Pancreas (tissue), 10 donors: ENCODE data around the gene DNAJB4. TPM values are rescaled to one million over a fixed set of nuclear protein-coding genes. Genes with fewer than 3 reads are reported as not detected.

Source experiments
- ATAC-seq, 4 donors: fragments of 200-7000 bp; cut with Tn5 transposase; one replicate each; pipeline versions ENCODE4 v1.8.0 to v1.9.1; 2020; ENCODE audit warnings: mild to moderate bottlenecking in 4 of 4, moderate library complexity in 4 of 4
- DNase-seq, 6 donors: peaks; one replicate each; pipeline ENCODE4 v3.0.0-alpha.2; 2020
- FAIRE-seq: peaks from 2 replicates; lab custom pipeline; 2012; peaks lifted over from hg19 to GRCh38; lab: Jason Lieb, UNC
- H3K27ac ChIP-seq, 4 donors: fragments of 200-600 bp; sonication (generic); 1 replicate in 3 of 4; 2 replicates in 1 of 4; pipeline versions ENCODE4 v1.5.0 to v1.8.0; 2020
- H3K27me3 ChIP-seq, 4 donors: fragments of 200-600 bp; one replicate each; pipeline ENCODE4 v1.8.0; 2021
- H3K36me3 ChIP-seq, 3 donors: fragments of 200-600 bp; sonication (generic) in 1 of 3; one replicate each; pipeline versions ENCODE4 v1.5.0 to v1.8.0; 2020 to 2021
- H3K4me1 ChIP-seq, 3 donors: fragments of 200-600 bp; one replicate each; pipeline ENCODE4 v1.8.0; 2021
- H3K4me3 ChIP-seq, 4 donors: fragments of 200-600 bp; sonication (generic) in 2 of 4; one replicate each; pipeline versions ENCODE4 v1.5.0 to v1.8.0; 2020 to 2021
- H3K9me3 ChIP-seq, 4 donors: fragments of 200-600 bp; one replicate each; pipeline ENCODE4 v1.8.0; 2021
- WGBS, 2 donors: extraction: QIAGEN DNeasy Blood & Tissue Kit; methylation state at CpG; one replicate each; pipeline ENCODE4 v1.1.7; 2013; 5-methylcytosine and 5-hydroxymethylcytosine counted together
- intact Hi-C, 3 donors: fragments of 100-400 bp; cut with DNase I; formaldehyde crosslinking; loops; one replicate each; pipeline versions ENCODE4 v1.11.1 to v1.14.2; 2022
- polyA plus RNA-seq, 2 donors: library from polyadenylated mRNA; stranded (reverse); fragments of 200-250 nt; gene quantifications; one replicate each; pipeline ENCODE4 v1.2.3, GENCODE V29; 2013
- total RNA-seq, 6 donors: library from RNA; stranded (reverse); fragmentation: NEBNext Ultra II Directional in 4 of 6; extraction: Animal tissue kit (Norgen Biotek cat#: 25700) in 4 of 6; gene quantifications; one replicate each; pipeline versions ENCODE4 v1.2.1 to v1.2.4, GENCODE V29; 2021 to 2023
- TF ChIP-seq, protein P1 (sequence below), 4 donors: fragments of 200-600 bp; sonication (generic) in 3 of 4; IDR thresholded peaks; one replicate each; pipeline versions ENCODE4 v1.5.0 to v1.8.0; 2021; ENCODE audit warnings: antibody characterized with exemption in 4 of 4
- donor health status: healthy with polysubstance abuse.
- donor health status: DM: no; HTN: no; CAD: no; lungs with moderate emphysema.
- donor health status: DM: no; HTN: no; CAD: no.
- donor health status: control.
- donor health status: control.
- donor health status: Bipolar disorder and iron deficiency.
- donor health status: DM: yes; HTN: yes; CAD: no.
- donor health status: DM: no; HTN: no; CAD: no.
- donor health status: DM: no; HTN: no; CAD: no.
- donor health status: DM: yes; HTN: yes; CAD: no.

DNAJB4 gene
- total and polyA plus RNA-seq, 8 donors = 6.7 to 38.6 (median 20.7) TPM

DNA sequence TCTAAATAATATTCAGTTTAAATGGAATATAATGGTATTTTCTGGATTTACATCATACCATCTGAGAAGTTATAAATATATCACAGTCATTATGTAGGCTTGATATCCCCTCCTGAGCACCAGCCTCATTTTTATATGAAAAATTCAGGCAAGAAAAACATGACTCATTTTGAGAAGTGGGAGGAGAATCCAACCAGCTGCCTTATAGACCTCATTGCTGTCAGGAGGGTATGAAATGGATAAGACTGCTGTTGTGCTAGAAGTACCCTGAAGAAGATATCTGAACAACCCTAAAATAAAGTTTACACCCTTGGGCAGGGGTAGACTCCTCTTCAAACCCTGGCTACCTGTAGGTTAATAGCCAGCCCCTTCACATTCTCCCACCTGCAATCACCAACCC is 49.8 kb downstream of the DNAJB4 start:
- no peaks in the 10 kb centered on the region for H3K27me3 ChIP-seq
- TF ChIP-seq, protein P1, sequence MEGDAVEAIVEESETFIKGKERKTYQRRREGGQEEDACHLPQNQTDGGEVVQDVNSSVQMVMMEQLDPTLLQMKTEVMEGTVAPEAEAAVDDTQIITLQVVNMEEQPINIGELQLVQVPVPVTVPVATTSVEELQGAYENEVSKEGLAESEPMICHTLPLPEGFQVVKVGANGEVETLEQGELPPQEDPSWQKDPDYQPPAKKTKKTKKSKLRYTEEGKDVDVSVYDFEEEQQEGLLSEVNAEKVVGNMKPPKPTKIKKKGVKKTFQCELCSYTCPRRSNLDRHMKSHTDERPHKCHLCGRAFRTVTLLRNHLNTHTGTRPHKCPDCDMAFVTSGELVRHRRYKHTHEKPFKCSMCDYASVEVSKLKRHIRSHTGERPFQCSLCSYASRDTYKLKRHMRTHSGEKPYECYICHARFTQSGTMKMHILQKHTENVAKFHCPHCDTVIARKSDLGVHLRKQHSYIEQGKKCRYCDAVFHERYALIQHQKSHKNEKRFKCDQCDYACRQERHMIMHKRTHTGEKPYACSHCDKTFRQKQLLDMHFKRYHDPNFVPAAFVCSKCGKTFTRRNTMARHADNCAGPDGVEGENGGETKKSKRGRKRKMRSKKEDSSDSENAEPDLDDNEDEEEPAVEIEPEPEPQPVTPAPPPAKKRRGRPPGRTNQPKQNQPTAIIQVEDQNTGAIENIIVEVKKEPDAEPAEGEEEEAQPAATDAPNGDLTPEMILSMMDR (IDR thresholded peaks at IDR 0.05) = no peak
- no peak for DNase-seq
- no peaks in the 10 kb centered on the region for H3K36me3 ChIP-seq
- H3K4me3 ChIP-seq = no peak overlapping the region
- peaks cover 0 to 24% (median 17%) of the 10 kb centered on the region in 3 donors for H3K4me1 ChIP-seq
- no peak overlapping the region for H3K27ac ChIP-seq
- no peak for FAIRE-seq
- H3K9me3 ChIP-seq = no peaks in the 10 kb centered on the region
- intact Hi-C loops = no loop called here
- no peak for ATAC-seq

DNA sequence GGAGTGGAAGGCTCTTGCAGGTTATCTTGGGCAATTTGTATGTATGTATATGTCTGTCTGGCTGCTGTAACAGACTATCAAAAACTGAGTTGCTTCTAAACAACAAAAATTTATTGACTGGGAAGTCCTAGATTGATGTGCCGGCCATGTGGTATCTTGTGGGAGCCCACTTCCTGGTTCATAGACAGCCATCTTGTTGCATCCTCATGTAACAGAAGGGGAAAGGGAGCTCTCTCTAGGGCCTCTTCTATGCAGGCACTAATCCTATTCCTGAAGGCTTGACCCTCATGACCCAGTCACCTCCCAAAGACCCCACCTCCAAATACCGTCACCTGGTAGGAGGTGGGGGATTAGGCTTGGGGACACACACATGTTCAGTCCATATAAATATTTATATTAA is 50.2 kb downstream of the DNAJB4 start:
- DNase-seq (no peak), ATAC-seq (no peak), FAIRE-seq (no peak)
- no peaks in the 10 kb centered on the region for H3K9me3 ChIP-seq
- WGBS, 2 donors = 50% methylated on average over 2 of the region's 2 CpGs
- H3K4me3 ChIP-seq = no peak overlapping the region
- H3K36me3 ChIP-seq = no peaks in the 10 kb centered on the region
- H3K27me3 ChIP-seq = no peaks in the 10 kb centered on the region
- TF ChIP-seq, protein P1 (IDR thresholded peaks at IDR 0.05) = no peak
- H3K4me1 ChIP-seq = peaks cover 0 to 24% (median 17%) of the 10 kb centered on the region in 3 donors
- intact Hi-C loops = no loop called here
- no peak overlapping the region for H3K27ac ChIP-seq

DNA sequence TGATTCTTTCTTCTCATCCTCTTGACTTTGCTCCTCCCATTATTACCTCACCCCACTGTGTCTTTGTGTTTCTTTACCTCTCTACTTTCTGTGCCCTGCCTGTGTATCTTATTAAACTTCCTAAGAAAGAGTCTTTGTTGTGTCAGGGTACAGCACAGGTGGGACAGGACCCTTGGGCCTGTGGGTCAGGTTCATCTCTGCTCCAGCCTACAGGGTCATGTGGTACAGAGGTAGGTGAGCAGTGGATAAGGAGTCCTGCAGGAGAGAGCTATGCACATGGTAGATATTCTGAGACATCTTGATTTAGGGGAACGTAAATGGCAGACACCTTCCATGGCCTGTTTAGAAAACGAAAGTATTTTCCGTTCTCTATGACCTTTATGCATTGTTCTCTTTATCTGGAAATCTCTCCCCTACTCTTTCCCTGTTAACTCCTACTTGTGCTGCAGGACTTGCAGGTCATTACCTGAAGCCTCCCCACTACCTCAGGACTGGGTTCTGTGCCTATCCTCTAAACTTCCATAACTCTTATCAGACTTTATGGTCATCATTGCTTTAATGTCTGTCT is 50.9 kb downstream of the DNAJB4 start:
- no peak for FAIRE-seq
- H3K27me3 ChIP-seq = no peaks in the 10 kb centered on the region
- H3K4me1 ChIP-seq = peaks cover 0 to 24% (median 17%) of the 10 kb centered on the region in 3 donors
- 8% methylated on average over 3 of the region's 3 CpGs for WGBS, 2 donors
- H3K9me3 ChIP-seq = no peaks in the 10 kb centered on the region
- DNase-seq = no peak
- intact Hi-C loops = no loop called here
- ATAC-seq = peak in 3 of 4 donors; percentile 55 to 67 (median 62)
- peak overlapping the region in 1 of 4 donors; percentile 11 for H3K4me3 ChIP-seq
- H3K36me3 ChIP-seq = no peaks in the 10 kb centered on the region
- peak overlapping the region in 1 of 4 donors; percentile 28 for H3K27ac ChIP-seq
- TF ChIP-seq, protein P1 (IDR thresholded peaks at IDR 0.05) = no peak

DNA sequence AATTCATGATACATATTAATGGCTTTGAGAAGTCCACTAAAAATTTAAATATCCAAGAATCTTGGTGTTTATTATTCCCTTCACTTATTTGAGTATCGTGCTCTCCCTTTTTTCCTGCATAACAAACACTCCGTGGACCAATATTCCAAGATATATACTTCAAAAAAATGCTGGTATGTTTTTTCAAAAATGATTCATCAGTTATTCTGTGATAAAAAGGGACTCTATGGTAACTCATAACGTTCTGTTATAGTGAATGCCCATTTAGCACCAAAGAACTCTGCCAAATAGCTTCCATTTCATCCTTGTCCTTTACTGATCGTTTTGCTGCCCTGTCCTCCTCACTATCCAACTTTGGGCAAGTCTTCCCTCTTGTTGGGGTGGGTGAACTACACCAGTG is 53.9 kb downstream of the DNAJB4 start:
- Histone ChIP-seq H3K36me3 (no peaks in the 10 kb centered on the region), H3K9me3 (no peaks in the 10 kb centered on the region), H3K4me3 (no peak overlapping the region), H3K27ac (no peak overlapping the region), H3K27me3 (no peaks in the 10 kb centered on the region), H3K4me1 (peaks cover 0 to 12% (median 0%) of the 10 kb centered on the region in 3 donors)
- no peak for FAIRE-seq
- no peak for DNase-seq
- intact Hi-C loops = no loop called here
- 74 to 82% methylated on average over 4 of the region's 4 CpGs for WGBS, 2 donors
- ATAC-seq = no peak
- TF ChIP-seq, protein P1 (IDR thresholded peaks at IDR 0.05) = no peak

DNA sequence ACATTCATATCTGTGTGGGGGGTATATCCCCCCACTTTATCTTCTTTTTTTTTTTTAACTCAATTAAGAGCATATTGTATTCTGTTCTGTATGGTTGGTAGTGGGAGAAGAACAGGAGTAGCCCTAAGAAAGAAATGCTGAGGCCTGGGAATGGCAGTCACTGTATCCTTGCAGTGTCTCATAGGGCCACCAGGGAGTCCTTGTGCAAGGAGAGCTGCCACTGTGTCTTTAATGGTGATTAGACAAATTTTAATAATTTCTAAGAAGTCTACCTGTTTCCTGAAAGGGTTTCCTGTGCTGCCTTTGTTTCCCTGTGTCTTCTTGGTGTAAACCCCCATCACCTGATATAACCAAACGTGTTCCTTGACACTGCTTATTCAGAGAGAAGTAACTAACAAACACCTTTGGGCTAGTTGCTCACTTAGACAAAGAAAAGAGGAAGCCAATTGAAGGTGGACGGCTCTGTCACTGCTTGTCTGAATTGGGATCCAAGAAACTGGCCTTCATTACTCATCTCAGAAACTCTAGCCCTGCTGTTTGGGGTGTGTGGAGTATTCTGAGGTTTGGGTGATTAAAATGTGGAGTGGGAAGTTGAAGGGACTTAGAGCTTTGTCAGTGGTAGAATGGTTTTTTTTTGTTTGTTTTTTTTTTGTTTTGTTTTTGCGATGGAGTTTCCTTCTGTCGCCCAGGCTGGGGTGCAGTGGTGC is 56.3 kb downstream of the DNAJB4 start:
- H3K36me3 ChIP-seq = no peaks in the 10 kb centered on the region
- intact Hi-C loops = loop anchor here in 1 of 3 donors (10.0 kb wide), 1 partner anchor 54 kb away; no protein-coding TSS in a partner anchor
- no peaks in the 10 kb centered on the region for H3K27me3 ChIP-seq
- no peak overlapping the region for H3K27ac ChIP-seq
- WGBS, 2 donors = 93 to 94% methylated on average over 4 of the region's 4 CpGs
- DNase-seq (no peak), FAIRE-seq (no peak), ATAC-seq (no peak)
- H3K9me3 ChIP-seq = no peaks in the 10 kb centered on the region
- no peak overlapping the region for H3K4me3 ChIP-seq
- no peaks in the 10 kb centered on the region for H3K4me1 ChIP-seq
- TF ChIP-seq, protein P1 (IDR thresholded peaks at IDR 0.05) = no peak
